ENCODE data around the gene RPL7A. TPM values are rescaled to one million over a fixed set of nuclear protein-coding genes. Genes with fewer than 3 reads are reported as not detected.

Gene RPL7A
- total and polyA plus RNA-seq, 2 of the 13 experiments (the other 11 are each of a cell fraction or from before 2014, with no cell fraction given), result 2,401 to 2,938 TPM

GRCh38 chr9:133390713-133391112 is 42.7 kb downstream of the RPL7A start (continued):
- TF ChIP-seq ZNF318 (CRISPR knock-in tag; IDR thresholded peaks at IDR 0.05), result no peak
- TF ChIP-seq SP4 (CRISPR knock-in tag; IDR thresholded peaks at IDR 0.05), result 0 out of 2 replicates have a peak, but pooled peaks have one; percentile 23
- peak; percentile 54 for TF ChIP-seq FOXA3 (CRISPR knock-in tag; IDR thresholded peaks at IDR 0.05)
- TF ChIP-seq JDP2 (CRISPR knock-in tag; IDR thresholded peaks at IDR 0.05; ENCODE audit: borderline replicate concordance), result no peak
- 0 out of 2 replicates have a peak, but pooled peaks have one; percentile 53 for TF ChIP-seq ZNF605 (CRISPR knock-in tag; IDR thresholded peaks at IDR 0.05)
- TF ChIP-seq ZNF619 (CRISPR knock-in tag; IDR thresholded peaks at IDR 0.05), result no peak
- TF ChIP-seq ZNF121 (CRISPR knock-in tag; IDR thresholded peaks at IDR 0.05), result no peak
- no peak for TF ChIP-seq SOX13 (IDR thresholded peaks at IDR 0.05)
- peak in 1 of 2 experiments; percentile 19; a peak in 1 of 4 replicates for TF ChIP-seq SOX13 (CRISPR knock-in tag; conservative IDR thresholded peaks at IDR 0.05 in 1 of 2, IDR thresholded peaks at IDR 0.05 in 1 of 2)
- no peak for TF ChIP-seq HBP1 (CRISPR knock-in tag; IDR thresholded peaks at IDR 0.05; ENCODE audit: low read depth)
- TF ChIP-seq CEBPG (CRISPR knock-in tag; IDR thresholded peaks at IDR 0.05), result peak; percentile 72; the same call in 1 of the 2 replicates
- TF ChIP-seq LBX2 (CRISPR knock-in tag; IDR thresholded peaks at IDR 0.05; ENCODE audit: borderline replicate concordance), result no peak
- 0 out of 2 replicates have a peak, but pooled peaks have one; percentile 15 for TF ChIP-seq ZFX (CRISPR knock-in tag; IDR thresholded peaks at IDR 0.05; ENCODE audit: low read depth)
- TF ChIP-seq ZNF850 (CRISPR knock-in tag; conservative IDR thresholded peaks at IDR 0.05), result no peak
- no peak for TF ChIP-seq PBX3 (CRISPR knock-in tag; IDR thresholded peaks at IDR 0.05; ENCODE audit: borderline replicate concordance)
- TF ChIP-seq ATF7 (IDR thresholded peaks at IDR 0.05), result no peak
- TF ChIP-seq ATF7 (CRISPR knock-in tag; IDR thresholded peaks at IDR 0.05), result no peak
- 0 out of 2 replicates have a peak, but pooled peaks have one; percentile 78 for TF ChIP-seq ZNF414 (CRISPR knock-in tag; IDR thresholded peaks at IDR 0.05)

All from HepG2 (cell line).